Measurements from ENCODE around the gene POU2AF1.

- TF ChIP-seq EP300 (IDR thresholded peaks at IDR 0.05; ENCODE audit: borderline replicate concordance) (no peak), FOXM1 (IDR thresholded peaks at IDR 0.05; ENCODE audit: borderline replicate concordance, low read depth) (no peak), TCF12 (IDR thresholded peaks at IDR 0.05; ENCODE audit: low read depth) (no peak), YY1 (IDR thresholded peaks at IDR 0.05; ENCODE audit: low read depth) (no peak)
- TF ChIP-seq, protein P1, sequence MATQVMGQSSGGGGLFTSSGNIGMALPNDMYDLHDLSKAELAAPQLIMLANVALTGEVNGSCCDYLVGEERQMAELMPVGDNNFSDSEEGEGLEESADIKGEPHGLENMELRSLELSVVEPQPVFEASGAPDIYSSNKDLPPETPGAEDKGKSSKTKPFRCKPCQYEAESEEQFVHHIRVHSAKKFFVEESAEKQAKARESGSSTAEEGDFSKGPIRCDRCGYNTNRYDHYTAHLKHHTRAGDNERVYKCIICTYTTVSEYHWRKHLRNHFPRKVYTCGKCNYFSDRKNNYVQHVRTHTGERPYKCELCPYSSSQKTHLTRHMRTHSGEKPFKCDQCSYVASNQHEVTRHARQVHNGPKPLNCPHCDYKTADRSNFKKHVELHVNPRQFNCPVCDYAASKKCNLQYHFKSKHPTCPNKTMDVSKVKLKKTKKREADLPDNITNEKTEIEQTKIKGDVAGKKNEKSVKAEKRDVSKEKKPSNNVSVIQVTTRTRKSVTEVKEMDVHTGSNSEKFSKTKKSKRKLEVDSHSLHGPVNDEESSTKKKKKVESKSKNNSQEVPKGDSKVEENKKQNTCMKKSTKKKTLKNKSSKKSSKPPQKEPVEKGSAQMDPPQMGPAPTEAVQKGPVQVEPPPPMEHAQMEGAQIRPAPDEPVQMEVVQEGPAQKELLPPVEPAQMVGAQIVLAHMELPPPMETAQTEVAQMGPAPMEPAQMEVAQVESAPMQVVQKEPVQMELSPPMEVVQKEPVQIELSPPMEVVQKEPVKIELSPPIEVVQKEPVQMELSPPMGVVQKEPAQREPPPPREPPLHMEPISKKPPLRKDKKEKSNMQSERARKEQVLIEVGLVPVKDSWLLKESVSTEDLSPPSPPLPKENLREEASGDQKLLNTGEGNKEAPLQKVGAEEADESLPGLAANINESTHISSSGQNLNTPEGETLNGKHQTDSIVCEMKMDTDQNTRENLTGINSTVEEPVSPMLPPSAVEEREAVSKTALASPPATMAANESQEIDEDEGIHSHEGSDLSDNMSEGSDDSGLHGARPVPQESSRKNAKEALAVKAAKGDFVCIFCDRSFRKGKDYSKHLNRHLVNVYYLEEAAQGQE (IDR thresholded peaks at IDR 0.05; ENCODE audit: low read depth), result no peak
- TF ChIP-seq, protein P2, sequence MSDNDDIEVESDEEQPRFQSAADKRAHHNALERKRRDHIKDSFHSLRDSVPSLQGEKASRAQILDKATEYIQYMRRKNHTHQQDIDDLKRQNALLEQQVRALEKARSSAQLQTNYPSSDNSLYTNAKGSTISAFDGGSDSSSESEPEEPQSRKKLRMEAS (IDR thresholded peaks at IDR 0.05), result no peak
Observed at GRCh38 chr11:111422494-111423249, 43.6 kb upstream of the POU2AF1 start.
